ENCODE data around the gene SLFN12.

DNA sequence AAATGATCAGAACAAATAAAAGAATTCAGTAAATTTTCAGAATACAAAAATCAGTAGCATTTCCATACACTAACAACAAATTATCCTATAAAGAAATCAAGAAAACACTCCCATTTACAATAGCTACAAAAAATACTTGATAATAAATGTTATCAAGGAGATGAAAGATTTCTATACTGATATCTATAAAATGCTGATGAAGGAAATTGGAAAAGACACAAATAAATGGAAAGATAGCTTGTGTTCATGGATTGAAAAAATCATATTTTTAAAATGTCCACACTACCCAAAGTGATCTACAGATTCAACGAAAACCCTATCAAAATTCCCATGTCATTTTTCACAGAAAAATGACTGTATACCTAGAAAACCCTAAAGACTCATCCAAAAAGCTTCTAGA lies 18.1 kb downstream of the SLFN12 start:
- TF ChIP-seq YY1 (IDR thresholded peaks at IDR 0.05; ENCODE audit: insufficient read depth, insufficient read length) (no peak), ZNF274 (IDR thresholded peaks at IDR 0.05; ENCODE audit: low read depth, low read length) (no peak)
